ENCODE results near the gene ENTPD8. TPM values are rescaled to one million over a fixed set of nuclear protein-coding genes. Genes with fewer than 3 reads are reported as not detected.
A peak's percentile ranks its signal among the peaks of the same experiment; 100 is the strongest.

The ENTPD8 gene
- total and polyA plus RNA-seq, 2 donors (not counting 1 experiment from before 2014, with no cell fraction given): not detected

DNA sequence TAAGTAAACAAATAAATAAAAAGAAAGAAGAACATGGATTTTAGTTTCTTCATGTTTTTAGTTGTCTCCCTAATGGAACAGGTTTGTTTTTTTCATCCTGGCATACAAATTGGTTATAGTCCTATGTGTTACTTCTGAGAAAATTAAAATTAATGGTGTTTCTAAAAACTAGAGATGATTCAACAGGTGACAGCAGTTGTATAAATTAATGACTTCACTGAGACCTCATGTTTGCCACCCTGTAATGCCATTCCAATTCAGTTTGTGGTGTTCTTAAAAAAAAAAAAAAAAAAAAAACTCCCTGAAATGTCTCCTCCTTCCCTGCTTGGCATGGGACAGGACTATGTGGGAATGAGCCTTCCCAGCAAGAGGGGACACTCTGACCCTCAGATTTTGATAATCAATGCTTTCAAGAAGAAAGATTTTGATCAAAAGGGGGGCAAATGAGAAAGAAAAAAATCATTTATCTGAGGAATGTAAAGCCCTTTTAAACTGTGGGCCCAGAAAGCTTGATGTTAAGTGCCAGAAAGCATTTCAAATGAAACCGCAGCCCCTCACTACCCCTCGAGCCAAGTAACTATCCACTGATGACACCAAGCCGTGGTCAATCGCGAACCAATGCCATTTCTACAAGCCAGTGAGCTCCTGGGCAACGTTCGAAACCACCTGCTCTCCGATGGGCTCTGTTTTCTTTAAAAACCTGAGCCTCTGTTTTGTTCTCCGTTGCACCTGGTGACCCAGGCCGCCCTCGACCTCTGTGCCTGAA lies 19.1 kb downstream of the ENTPD8 start:
- Mint-ChIP-seq H3K4me3 (peak overlapping the region; percentile 86), H3K4me1 (peaks cover 11% of the 10 kb centered on the region), H3K9me3 (ENCODE audit: insufficient read depth) (no peaks in the 10 kb centered on the region), H3K27ac (peak overlapping the region; percentile 59), H3K27me3 (no peaks in the 10 kb centered on the region)
- TF ChIP-seq EZH2 (IDR thresholded peaks at IDR 0.05; ENCODE audit: borderline replicate concordance, insufficient read depth, low read depth, low read length, poor library complexity, severe bottlenecking): no peak
- TF ChIP-seq, protein P1, sequence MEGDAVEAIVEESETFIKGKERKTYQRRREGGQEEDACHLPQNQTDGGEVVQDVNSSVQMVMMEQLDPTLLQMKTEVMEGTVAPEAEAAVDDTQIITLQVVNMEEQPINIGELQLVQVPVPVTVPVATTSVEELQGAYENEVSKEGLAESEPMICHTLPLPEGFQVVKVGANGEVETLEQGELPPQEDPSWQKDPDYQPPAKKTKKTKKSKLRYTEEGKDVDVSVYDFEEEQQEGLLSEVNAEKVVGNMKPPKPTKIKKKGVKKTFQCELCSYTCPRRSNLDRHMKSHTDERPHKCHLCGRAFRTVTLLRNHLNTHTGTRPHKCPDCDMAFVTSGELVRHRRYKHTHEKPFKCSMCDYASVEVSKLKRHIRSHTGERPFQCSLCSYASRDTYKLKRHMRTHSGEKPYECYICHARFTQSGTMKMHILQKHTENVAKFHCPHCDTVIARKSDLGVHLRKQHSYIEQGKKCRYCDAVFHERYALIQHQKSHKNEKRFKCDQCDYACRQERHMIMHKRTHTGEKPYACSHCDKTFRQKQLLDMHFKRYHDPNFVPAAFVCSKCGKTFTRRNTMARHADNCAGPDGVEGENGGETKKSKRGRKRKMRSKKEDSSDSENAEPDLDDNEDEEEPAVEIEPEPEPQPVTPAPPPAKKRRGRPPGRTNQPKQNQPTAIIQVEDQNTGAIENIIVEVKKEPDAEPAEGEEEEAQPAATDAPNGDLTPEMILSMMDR (IDR thresholded peaks at IDR 0.05): no peak
- H3K4me2 ChIP-seq (replicated peaks; ENCODE audit: low read depth, low read length, poor library complexity, severe bottlenecking): peak overlapping the region; percentile 87
- ChIA-PET POLR2A (interaction anchor here (1.4 to 3.1 kb wide), 4 partner anchors 32 to 167 kb away, joined by 3 to 13 read pairs (median 6); partner anchors contain the start of genes NELFB, NSMF and TOR4A), CTCF (interaction anchor here (1.3 to 3.4 kb wide), 6 partner anchors 9 to 475 kb away, joined by 3 to 23 read pairs (median 8); partner anchors contain the start of gene NRARP)
- H3K79me2 ChIP-seq (ENCODE audit: control insufficient read depth, insufficient read depth, low read length): peaks cover 17% of the 10 kb centered on the region
- H3K4me3 ChIP-seq (ENCODE audit: control extremely low read depth in 1 of 5, extremely low read depth in 1 of 5, insufficient read depth in 1 of 5, low read depth in 2 of 5, low read length in 4 of 5): peak overlapping the region; percentile 36 to 70 (median 65)
- ATAC-seq (ENCODE audit: low read depth) (no peak), DNase-seq (no peak)
- no peaks in the 10 kb centered on the region for H3K9me3 ChIP-seq (ENCODE audit: control extremely low read depth in 1 of 3, control insufficient read depth in 2 of 3, insufficient read depth in 1 of 3, low read length in 2 of 3)
- no peaks in the 10 kb centered on the region for H3K27me3 ChIP-seq (replicated peaks in 1 of 4; ENCODE audit: control extremely low read depth in 1 of 4, control insufficient read depth in 3 of 4, insufficient read depth in 4 of 4, low read length in 3 of 4)
- H2AFZ ChIP-seq (ENCODE audit: insufficient read depth, low read depth, low read length, poor library complexity, severe bottlenecking): peak overlapping the region; percentile 74
- H3K36me3 ChIP-seq (replicated peaks in 1 of 2; ENCODE audit: control extremely low read depth in 1 of 2, control insufficient read depth in 1 of 2, extremely low read depth in 1 of 2, insufficient read depth in 2 of 2, low read length in 1 of 2): no peaks in the 10 kb centered on the region
- peak overlapping the region; percentile 74 for H3K9ac ChIP-seq (ENCODE audit: low read length)
- H3K4me1 ChIP-seq (ENCODE audit: control insufficient read depth in 2 of 2, insufficient read depth in 2 of 2, low read length in 2 of 2): peaks cover 12 to 19% of the 10 kb centered on the region in 2 donors
- peak overlapping the region in 1 of 2 donors; percentile 58 for H3K27ac ChIP-seq (ENCODE audit: low read length in 2 of 2)
- 4% methylated on average over 11 of the region's 11 CpGs for whole genome bisulfite sequencing (ENCODE audit: insufficient coverage)
- intact Hi-C loops (cut with micrococcal nuclease): loop anchor here (5.0 kb wide), 1 partner anchor 105 kb away; no protein-coding TSS in a partner anchor
- peaks cover 8% of the 10 kb centered on the region for H4K20me1 ChIP-seq (ENCODE audit: control insufficient read depth, insufficient read depth, low read length, poor library complexity, severe bottlenecking)

Data from B cell (primary cell).